Adipose tissue (tissue), 3 donors: ENCODE results near the gene KCNAB1. TPM values are rescaled to one million over a fixed set of nuclear protein-coding genes. Genes with fewer than 3 reads are reported as not detected.
"Not testable (repeated sequence)": the region's sequence is repeated elsewhere in the genome, so short reads cannot be mapped to it uniquely, and the experiment has no call there.

ENCODE experiments used
- H3K27ac ChIP-seq: one replicate; pipeline ENCODE4 v1.5.1; 2013; ENCODE audit warnings: low read depth, low read length
- WGBS, 3 donors: extraction: QIAGEN DNeasy Blood & Tissue Kit; methylation state at CpG; one replicate each; pipeline ENCODE4 v1.1.7; 2013; 5-methylcytosine and 5-hydroxymethylcytosine counted together
- polyA plus RNA-seq, 3 donors: library from polyadenylated mRNA; stranded (reverse); fragments of 200-250 nt; gene quantifications; one replicate each; pipeline ENCODE4 v1.2.3, GENCODE V29; 2013
- donor health status: healthy with polysubstance abuse.
- donor health status: Bipolar disorder and iron deficiency.
- donor health status: healthy.

KCNAB1 gene
- polyA plus RNA-seq, 3 donors, result 2.3 to 6.7 (median 2.3) TPM

DNA sequence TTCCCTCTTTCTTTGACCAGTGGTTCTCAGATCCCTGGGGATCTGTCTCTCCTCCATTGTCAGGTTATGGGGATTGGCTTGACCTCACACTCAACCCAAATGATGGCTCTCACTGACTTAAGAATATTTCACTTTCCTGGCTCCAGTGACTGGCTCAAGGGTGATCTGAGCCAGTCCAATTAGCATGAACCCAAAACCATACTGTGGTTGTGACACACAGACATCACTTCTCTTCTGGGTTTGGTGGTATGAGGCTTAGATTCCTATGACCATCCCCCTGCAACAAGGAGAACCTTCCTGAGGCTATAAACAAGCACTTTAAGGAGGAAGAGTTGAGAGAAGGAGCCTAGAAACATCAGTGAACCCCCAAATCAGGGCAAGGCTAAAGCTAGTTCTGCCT lies 85.8 kb downstream of the KCNAB1 start:
- no peak overlapping the region for H3K27ac ChIP-seq

GRCh38 chr3:156207802-156208685 lies 87.7 kb downstream of the KCNAB1 start:
- 64 to 76% (median 65%) methylated on average over 4 of the region's 4 CpGs for WGBS, 3 donors
- H3K27ac ChIP-seq, result no peak overlapping the region

DNA sequence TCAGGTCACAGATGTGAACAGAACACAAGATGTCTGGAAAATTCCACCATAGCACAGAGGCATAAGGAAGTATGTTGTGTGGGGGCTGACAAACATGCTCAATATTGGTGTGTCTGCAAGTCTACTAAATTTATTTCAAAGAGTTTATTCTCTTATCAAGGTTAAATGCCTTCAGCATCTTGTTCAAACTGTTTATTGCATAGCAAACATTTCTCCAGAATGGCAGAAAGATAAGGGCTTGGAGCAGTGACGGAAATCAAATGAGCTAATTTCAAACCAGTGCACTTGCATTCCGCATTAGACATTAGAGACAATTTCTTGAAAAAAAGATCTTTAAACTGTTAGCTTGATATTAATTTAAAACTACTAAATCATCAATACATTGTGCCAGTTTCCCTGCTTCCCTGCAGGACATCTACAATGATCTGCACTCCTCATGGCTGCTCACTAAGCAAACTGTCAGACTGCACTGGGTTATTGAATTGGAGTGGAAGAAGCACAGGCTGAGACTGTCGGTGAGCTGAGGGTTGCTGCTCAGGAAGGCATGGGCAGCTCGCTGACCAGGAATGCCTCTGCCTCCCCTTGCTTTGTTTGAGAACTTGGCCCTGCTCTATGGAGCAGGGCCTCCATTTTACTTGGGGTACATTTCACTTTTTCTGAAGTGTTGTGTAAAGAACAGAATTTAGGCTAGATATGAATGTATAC lies 89.4 kb downstream of the KCNAB1 start:
- no peak overlapping the region for H3K27ac ChIP-seq
- 24 to 83% (median 80%) methylated on average over 4 of the region's 4 CpGs for WGBS, 3 donors

GRCh38 chr3:156211583-156211982 lies 91.2 kb downstream of the KCNAB1 start:
- 27 to 42% (median 30%) methylated on average over 2 of the region's 2 CpGs for WGBS, 3 donors
- no peak overlapping the region for H3K27ac ChIP-seq

- H3K27ac ChIP-seq, result no peak overlapping the region
- 76 to 93% (median 83%) methylated on average over 6 of the region's 6 CpGs for WGBS, 3 donors
These were observed 94.3 kb downstream of the KCNAB1 start for GRCh38 chr3:156214676-156215075.

DNA sequence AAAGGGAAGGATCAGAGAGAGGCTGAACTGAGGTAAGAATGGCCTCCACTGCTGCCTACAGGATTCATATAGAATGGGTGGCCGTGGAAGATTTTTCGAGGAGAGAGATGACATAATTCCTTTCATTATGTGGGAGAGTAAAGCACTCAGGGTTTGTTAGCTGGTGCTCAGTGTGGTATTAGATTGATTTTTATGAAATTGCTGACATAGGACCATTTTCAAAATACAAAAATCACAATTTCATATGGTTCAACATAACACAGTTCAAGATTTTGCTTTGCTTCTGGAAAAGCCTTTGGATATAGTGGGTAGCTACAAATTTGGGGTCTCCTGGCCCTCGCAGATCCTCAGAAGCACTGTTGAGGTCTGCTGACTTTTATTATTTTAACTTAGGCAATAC lies 95.4 kb downstream of the KCNAB1 start:
- no peak overlapping the region for H3K27ac ChIP-seq
- 82 to 92% (median 90%) methylated on average over 3 of the region's 3 CpGs for WGBS, 3 donors

DNA sequence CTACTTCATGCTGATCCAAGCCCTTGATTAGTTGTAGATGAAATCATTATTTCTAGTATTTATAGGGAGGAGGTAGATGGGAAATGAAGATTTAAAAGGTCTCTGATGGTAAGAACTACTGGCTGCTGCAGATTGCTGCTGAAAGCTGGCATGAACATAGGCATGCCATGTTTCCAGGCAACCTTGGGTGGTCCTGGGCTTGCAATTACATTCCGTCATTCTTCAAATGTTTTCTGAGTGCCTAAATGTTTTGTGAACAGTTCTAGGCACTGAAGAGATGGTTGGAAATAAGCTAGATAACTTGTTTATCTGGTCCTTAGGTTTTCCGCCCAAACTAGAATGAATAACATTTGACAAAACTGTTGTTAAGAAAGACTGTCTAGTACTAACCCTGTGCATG lies 95.8 kb downstream of the KCNAB1 start:
- no peak overlapping the region for H3K27ac ChIP-seq
- WGBS, 3 donors, result 81 to 95% (median 88%) methylated on average over 2 of the region's 2 CpGs

DNA sequence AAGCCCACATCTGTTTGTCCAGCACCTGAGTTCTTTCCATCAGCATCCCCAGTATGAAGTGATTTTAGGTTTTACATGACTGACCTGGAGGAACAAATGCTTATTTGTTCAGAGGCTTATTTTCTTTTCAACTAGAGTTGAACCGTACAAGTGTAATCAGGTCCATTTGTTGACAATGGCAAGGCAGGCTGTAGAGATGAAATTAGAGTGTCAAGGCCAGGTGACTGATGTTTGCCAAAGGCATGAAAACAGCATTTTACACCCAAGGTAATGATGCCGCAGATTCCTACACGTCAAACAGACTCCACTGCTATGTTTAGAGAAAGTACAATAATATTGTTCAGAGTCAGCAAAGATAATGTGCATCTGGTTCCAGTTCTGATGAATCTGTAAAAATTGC lies 96.5 kb downstream of the KCNAB1 start:
- 16 to 62% (median 50%) methylated on average over 3 of the region's 3 CpGs for WGBS, 3 donors

DNA sequence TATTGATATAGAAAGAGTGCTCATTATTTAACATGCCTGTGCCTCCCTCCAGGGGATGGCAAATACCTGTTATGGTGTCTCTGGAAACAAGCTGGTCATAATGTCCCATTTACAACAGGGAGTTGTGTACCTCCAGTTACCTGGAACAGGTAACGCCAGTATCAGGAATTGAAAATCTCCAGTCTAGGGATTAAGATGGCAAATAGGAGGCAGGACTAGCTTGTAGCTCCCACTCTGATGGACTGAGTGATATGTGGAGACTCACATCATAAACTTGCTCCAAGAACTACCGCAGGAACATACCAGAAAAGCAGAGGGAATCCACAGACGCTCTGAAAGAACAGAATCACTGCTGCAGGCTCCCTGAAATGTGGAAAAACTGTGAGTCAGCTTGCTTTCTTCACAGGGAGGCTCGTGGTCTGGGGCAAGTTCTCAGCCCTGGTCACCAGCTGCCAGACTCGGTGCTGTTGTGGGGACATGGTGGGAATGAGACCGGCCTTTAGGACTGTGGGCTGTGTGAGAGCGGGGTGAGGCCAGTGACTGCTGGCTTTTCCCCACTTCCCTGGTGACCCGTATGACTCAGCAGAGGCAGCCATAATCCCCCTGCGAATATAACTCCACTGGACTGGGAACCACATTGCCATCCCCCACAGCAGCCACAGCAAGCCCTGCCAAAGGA lies 97.4 kb downstream of the KCNAB1 start:
- H3K27ac ChIP-seq, result no peak overlapping the region
- 81 to 85% (median 82%) methylated on average over 9 of the region's 9 CpGs for WGBS, 3 donors

More for the DNA sequence above, 96.5 kb downstream of the KCNAB1 start:
- no peak overlapping the region for H3K27ac ChIP-seq

DNA sequence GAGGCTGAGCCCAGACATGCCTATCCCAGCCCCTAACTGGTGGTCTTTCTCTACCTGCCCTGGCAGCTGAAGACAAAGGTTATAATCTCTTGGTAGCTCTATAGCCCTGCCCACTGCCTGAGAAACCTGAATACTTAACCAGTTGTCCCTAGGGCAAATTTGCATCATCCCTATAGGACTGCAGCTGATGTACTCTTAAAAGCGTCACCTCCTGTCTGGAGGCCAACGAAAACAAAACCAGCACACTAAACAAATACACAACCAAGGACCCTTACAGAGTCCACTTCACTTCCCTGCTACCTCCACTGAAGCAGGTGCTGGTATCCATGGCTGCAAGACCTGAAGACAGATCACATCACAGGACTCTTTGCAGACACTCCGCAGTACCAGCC lies 98.0 kb downstream of the KCNAB1 start:
- H3K27ac ChIP-seq, result no peak overlapping the region
- WGBS, 3 donors, result 64 to 90% (median 85%) methylated on average over 3 of the region's 3 CpGs

- not testable (repeated sequence) for H3K27ac ChIP-seq
These were observed 102.0 kb downstream of the KCNAB1 start for GRCh38 chr3:156222381-156222780.

DNA sequence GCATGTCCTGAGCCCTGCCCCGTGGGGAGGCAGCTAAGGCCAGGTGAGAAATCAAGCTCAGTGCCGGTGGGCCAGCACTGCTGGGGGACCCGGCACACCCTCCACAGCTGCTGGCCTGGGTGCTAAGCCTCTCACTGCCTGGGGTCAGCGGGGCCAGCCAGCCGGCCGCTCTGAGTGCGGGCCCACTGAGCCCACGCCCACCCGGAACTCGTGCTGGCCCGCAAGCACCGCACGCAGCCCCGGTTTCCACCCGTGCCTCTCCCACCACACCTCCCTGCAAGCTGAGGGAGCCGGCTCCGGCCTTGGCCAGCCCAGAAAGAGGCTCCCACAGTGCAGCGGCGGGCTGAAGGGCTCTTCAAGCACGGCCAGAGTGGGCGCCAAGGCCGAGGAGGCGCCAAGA lies 103.7 kb downstream of the KCNAB1 start:
- H3K27ac ChIP-seq, result not testable (repeated sequence)
- 91 to 94% (median 93%) methylated on average over 23 of the region's 23 CpGs for WGBS, 3 donors

GRCh38 chr3:156226676-156227420 lies 106.5 kb downstream of the KCNAB1 start:
- WGBS, 3 donors, result 29 to 75% (median 71%) methylated on average over 6 of the region's 6 CpGs
- no peak overlapping the region for H3K27ac ChIP-seq

GRCh38 chr3:156227704-156228103 lies 107.3 kb downstream of the KCNAB1 start:
- no peak overlapping the region for H3K27ac ChIP-seq
- WGBS, 3 donors, result 65 to 83% (median 83%) methylated on average over 6 of the region's 6 CpGs

GRCh38 chr3:156230278-156230900 lies 110.0 kb downstream of the KCNAB1 start:
- 40 to 47% (median 41%) methylated on average over 1 of the region's 1 CpG for WGBS, 3 donors

DNA sequence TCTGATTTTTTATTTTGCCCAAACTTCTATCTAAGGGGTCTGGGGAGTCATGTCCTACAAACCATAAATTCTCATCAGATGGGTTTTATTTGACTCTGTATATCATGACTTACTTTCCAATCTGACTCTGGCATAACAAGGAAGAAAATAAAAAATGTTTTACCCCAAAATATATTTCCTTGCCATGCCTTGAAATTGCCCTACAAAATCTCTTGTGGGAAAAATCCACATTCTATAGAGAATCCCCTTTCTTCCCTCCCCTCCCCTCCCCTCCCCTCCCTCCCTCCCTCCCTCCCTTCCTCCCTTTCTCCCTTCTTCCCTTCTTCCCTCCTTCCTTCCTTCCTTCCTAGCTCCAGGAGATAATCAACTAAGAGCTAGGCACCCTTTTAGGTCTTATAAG lies 110.8 kb downstream of the KCNAB1 start:
- not testable (repeated sequence) for H3K27ac ChIP-seq

More at GRCh38 chr3:156230278-156230900, 110.0 kb downstream of the KCNAB1 start:
- no peak overlapping the region for H3K27ac ChIP-seq

DNA sequence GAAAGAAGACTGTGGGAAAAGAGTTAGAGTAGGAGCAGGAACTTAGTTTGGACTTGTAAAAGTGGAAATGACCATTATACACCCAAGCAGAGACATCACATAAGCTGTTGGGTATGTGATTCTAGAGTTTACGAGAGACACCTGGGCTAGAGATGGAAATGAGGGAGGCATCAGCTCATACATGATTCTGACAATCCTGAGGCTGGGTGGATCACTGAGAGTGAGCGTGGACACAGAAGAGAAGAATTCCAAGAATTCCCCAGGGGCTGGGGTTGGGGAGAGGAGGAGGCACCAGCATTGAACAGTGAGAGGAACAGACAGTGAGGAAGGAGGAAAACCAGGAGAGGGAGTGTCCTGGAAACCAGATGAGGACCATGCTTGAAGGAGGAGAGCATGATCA lies 113.5 kb downstream of the KCNAB1 start:
- H3K27ac ChIP-seq, result no peak overlapping the region
- 71 to 75% (median 74%) methylated on average over 2 of the region's 2 CpGs for WGBS, 3 donors

- WGBS, 3 donors, result 65 to 84% (median 83%) methylated on average over 3 of the region's 3 CpGs
These were observed 116.3 kb downstream of the KCNAB1 start for GRCh38 chr3:156236556-156237260.

More at GRCh38 chr3:156236556-156237260, 116.3 kb downstream of the KCNAB1 start:
- H3K27ac ChIP-seq, result no peak overlapping the region
